ENCODE measurements around the gene NDEL1.

The NDEL1 gene

GRCh38 chr17:8487130-8487645 is 51.5 kb downstream of the NDEL1 start:
- Mint-ChIP-seq H3K9me3 (peaks cover 19% of the 10 kb centered on the region), H3K4me1 (ENCODE audit: low read depth) (no peaks in the 10 kb centered on the region), H3K36me3 (ENCODE audit: low read depth) (peaks cover 80% of the 10 kb centered on the region)

GRCh38 chr17:8487743-8488142 is 52.1 kb downstream of the NDEL1 start:
- Mint-ChIP-seq H3K36me3 (ENCODE audit: low read depth) (peaks cover 79% of the 10 kb centered on the region), H3K9me3 (peaks cover 18% of the 10 kb centered on the region), H3K4me3 (no peak overlapping the region), H3K4me1 (ENCODE audit: low read depth) (no peaks in the 10 kb centered on the region), H3K27me3 (no peaks in the 10 kb centered on the region), H3K27ac (peak overlapping the region; percentile 41)
- DNase-seq: no peak

More at GRCh38 chr17:8487130-8487645, 51.5 kb downstream of the NDEL1 start:
- H3K27me3 Mint-ChIP-seq: no peaks in the 10 kb centered on the region
- DNase-seq: no peak
- H3K4me3 Mint-ChIP-seq: no peak overlapping the region
- H3K27ac Mint-ChIP-seq: peak overlapping the region; percentile 41

- H3K36me3 Mint-ChIP-seq (ENCODE audit: low read depth): peaks cover 74% of the 10 kb centered on the region
- no peaks in the 10 kb centered on the region for H3K4me1 Mint-ChIP-seq (ENCODE audit: low read depth)
- H3K27ac Mint-ChIP-seq: no peak overlapping the region
- H3K4me3 Mint-ChIP-seq: no peak overlapping the region
- H3K9me3 Mint-ChIP-seq: peaks cover 12% of the 10 kb centered on the region
- DNase-seq: no peak
- H3K27me3 Mint-ChIP-seq: no peaks in the 10 kb centered on the region
Observed at GRCh38 chr17:8488491-8488890, 52.8 kb downstream of the NDEL1 start.

GRCh38 chr17:8488901-8489300 is 53.2 kb downstream of the NDEL1 start:
- H3K4me3 Mint-ChIP-seq: no peak overlapping the region
- H3K27me3 Mint-ChIP-seq: no peaks in the 10 kb centered on the region
- H3K36me3 Mint-ChIP-seq (ENCODE audit: low read depth): peaks cover 70% of the 10 kb centered on the region
- peaks cover 9% of the 10 kb centered on the region for H3K9me3 Mint-ChIP-seq
- H3K4me1 Mint-ChIP-seq (ENCODE audit: low read depth): no peaks in the 10 kb centered on the region
- no peak overlapping the region for H3K27ac Mint-ChIP-seq
- DNase-seq: no peak

- H3K36me3 Mint-ChIP-seq (ENCODE audit: low read depth): peaks cover 61% of the 10 kb centered on the region
- DNase-seq: no peak
- H3K4me3 Mint-ChIP-seq: no peak overlapping the region
- H3K27me3 Mint-ChIP-seq: no peaks in the 10 kb centered on the region
- peaks cover 5% of the 10 kb centered on the region for H3K9me3 Mint-ChIP-seq
- no peak overlapping the region for H3K27ac Mint-ChIP-seq
- H3K4me1 Mint-ChIP-seq (ENCODE audit: low read depth): no peaks in the 10 kb centered on the region
Observed at GRCh38 chr17:8489841-8490240, 54.2 kb downstream of the NDEL1 start.

- DNase-seq: no peak
- Mint-ChIP-seq H3K9me3 (peaks cover 3% of the 10 kb centered on the region), H3K4me3 (no peak overlapping the region), H3K36me3 (ENCODE audit: low read depth) (peaks cover 55% of the 10 kb centered on the region), H3K27me3 (no peaks in the 10 kb centered on the region), H3K27ac (peak overlapping the region; percentile 67), H3K4me1 (ENCODE audit: low read depth) (no peaks in the 10 kb centered on the region)
Observed at GRCh38 chr17:8490256-8491023, 54.8 kb downstream of the NDEL1 start.

- Mint-ChIP-seq H3K27me3 (no peaks in the 10 kb centered on the region), H3K27ac (no peak overlapping the region), H3K36me3 (ENCODE audit: low read depth) (peaks cover 42% of the 10 kb centered on the region), H3K9me3 (no peaks in the 10 kb centered on the region), H3K4me3 (no peak overlapping the region), H3K4me1 (ENCODE audit: low read depth) (no peaks in the 10 kb centered on the region)
- no peak for DNase-seq
Observed at GRCh38 chr17:8492121-8492520, 56.4 kb downstream of the NDEL1 start.

GRCh38 chr17:8494021-8494420 is 58.3 kb downstream of the NDEL1 start:
- peaks cover 27% of the 10 kb centered on the region for H3K36me3 Mint-ChIP-seq (ENCODE audit: low read depth)
- H3K27ac Mint-ChIP-seq: no peak overlapping the region
- H3K9me3 Mint-ChIP-seq: no peaks in the 10 kb centered on the region
- DNase-seq: no peak
- H3K4me3 Mint-ChIP-seq: no peak overlapping the region
- no peaks in the 10 kb centered on the region for H3K4me1 Mint-ChIP-seq (ENCODE audit: low read depth)
- H3K27me3 Mint-ChIP-seq: no peaks in the 10 kb centered on the region

- Mint-ChIP-seq H3K9me3 (no peaks in the 10 kb centered on the region), H3K27ac (no peak overlapping the region), H3K4me3 (no peak overlapping the region), H3K27me3 (no peaks in the 10 kb centered on the region), H3K4me1 (ENCODE audit: low read depth) (no peaks in the 10 kb centered on the region), H3K36me3 (ENCODE audit: low read depth) (peaks cover 23% of the 10 kb centered on the region)
- no peak for DNase-seq
Observed at GRCh38 chr17:8494506-8495111, 58.9 kb downstream of the NDEL1 start.

GRCh38 chr17:8496081-8496480 is 60.4 kb downstream of the NDEL1 start:
- H3K36me3 Mint-ChIP-seq (ENCODE audit: low read depth): peaks cover 14% of the 10 kb centered on the region

GRCh38 chr17:8499171-8499570 is 63.5 kb downstream of the NDEL1 start:
- H3K36me3 Mint-ChIP-seq (ENCODE audit: low read depth): no peaks in the 10 kb centered on the region
- H3K27me3 Mint-ChIP-seq: no peaks in the 10 kb centered on the region
- no peaks in the 10 kb centered on the region for H3K9me3 Mint-ChIP-seq
- H3K27ac Mint-ChIP-seq: no peak overlapping the region
- no peak for DNase-seq
- H3K4me3 Mint-ChIP-seq: no peak overlapping the region
- no peaks in the 10 kb centered on the region for H3K4me1 Mint-ChIP-seq (ENCODE audit: low read depth)

More at GRCh38 chr17:8496081-8496480, 60.4 kb downstream of the NDEL1 start:
- DNase-seq: no peak
- H3K9me3 Mint-ChIP-seq: no peaks in the 10 kb centered on the region
- no peak overlapping the region for H3K4me3 Mint-ChIP-seq
- no peak overlapping the region for H3K27ac Mint-ChIP-seq
- H3K4me1 Mint-ChIP-seq (ENCODE audit: low read depth): no peaks in the 10 kb centered on the region
- H3K27me3 Mint-ChIP-seq: no peaks in the 10 kb centered on the region

GRCh38 chr17:8499614-8500013 is 63.9 kb downstream of the NDEL1 start:
- no peaks in the 10 kb centered on the region for H3K9me3 Mint-ChIP-seq

GRCh38 chr17:8500609-8501008 is 64.9 kb downstream of the NDEL1 start:
- no peak for DNase-seq
- no peaks in the 10 kb centered on the region for H3K36me3 Mint-ChIP-seq (ENCODE audit: low read depth)
- no peaks in the 10 kb centered on the region for H3K9me3 Mint-ChIP-seq
- no peaks in the 10 kb centered on the region for H3K4me1 Mint-ChIP-seq (ENCODE audit: low read depth)
- no peak overlapping the region for H3K27ac Mint-ChIP-seq
- no peak overlapping the region for H3K4me3 Mint-ChIP-seq
- H3K27me3 Mint-ChIP-seq: no peaks in the 10 kb centered on the region

More at GRCh38 chr17:8499614-8500013, 63.9 kb downstream of the NDEL1 start:
- no peak overlapping the region for H3K27ac Mint-ChIP-seq
- no peak for DNase-seq
- H3K36me3 Mint-ChIP-seq (ENCODE audit: low read depth): no peaks in the 10 kb centered on the region
- H3K4me3 Mint-ChIP-seq: no peak overlapping the region
- no peaks in the 10 kb centered on the region for H3K27me3 Mint-ChIP-seq
- H3K4me1 Mint-ChIP-seq (ENCODE audit: low read depth): no peaks in the 10 kb centered on the region

GRCh38 chr17:8502126-8502525 is 66.4 kb downstream of the NDEL1 start:
- Mint-ChIP-seq H3K4me1 (ENCODE audit: low read depth) (no peaks in the 10 kb centered on the region), H3K9me3 (no peaks in the 10 kb centered on the region), H3K27ac (no peak overlapping the region), H3K27me3 (no peaks in the 10 kb centered on the region), H3K36me3 (ENCODE audit: low read depth) (peaks cover under 1% of the 10 kb centered on the region), H3K4me3 (no peak overlapping the region)
- no peak for DNase-seq

- H3K4me1 Mint-ChIP-seq (ENCODE audit: low read depth): no peaks in the 10 kb centered on the region
- no peak for DNase-seq
- H3K36me3 Mint-ChIP-seq (ENCODE audit: low read depth): peaks cover 4% of the 10 kb centered on the region
- no peak overlapping the region for H3K27ac Mint-ChIP-seq
- no peak overlapping the region for H3K4me3 Mint-ChIP-seq
- no peaks in the 10 kb centered on the region for H3K9me3 Mint-ChIP-seq
- H3K27me3 Mint-ChIP-seq: no peaks in the 10 kb centered on the region
Observed at GRCh38 chr17:8503368-8503767, 67.7 kb downstream of the NDEL1 start.
